HG03565 (cell line): ENCODE data around the gene APMAP.
A peak's percentile ranks its signal among the peaks of the same experiment; 100 is the strongest.

Source experiments
- ATAC-seq: cut with Tn5 transposase; IDR thresholded peaks from one replicate; pipeline ENCODE4 v1.9.1; 2021; ENCODE audit warnings: mild to moderate bottlenecking, moderate library complexity; ENCODE audit not compliant: unreplicated experiment

APMAP gene

GRCh38 chr20:24992487-24993205, at the start of gene APMAP:
TSS of gene APMAP (minus strand) at chr20:24992751. CDS start at chr20:24992688, 63 bp downstream.
- peak; percentile 90 for ATAC-seq

- ATAC-seq: no peak
These were observed 49.4 kb upstream of the APMAP start for GRCh38 chr20:25041813-25042530.

- ATAC-seq: no peak
These were observed 47.9 kb upstream of the APMAP start for GRCh38 chr20:25040438-25040831.

GRCh38 chr20:25039697-25040437, 47.3 kb upstream of the APMAP start:
- no peak for ATAC-seq

- no peak for ATAC-seq
These were observed 46.1 kb upstream of the APMAP start for GRCh38 chr20:25038591-25039015.

GRCh38 chr20:25038103-25038410, 45.5 kb upstream of the APMAP start:
- no peak for ATAC-seq

- ATAC-seq: no peak
These were observed 44.9 kb upstream of the APMAP start for GRCh38 chr20:25037288-25038102.

GRCh38 chr20:25036331-25036936, 43.9 kb upstream of the APMAP start:
- no peak for ATAC-seq

- ATAC-seq: no peak
These were observed 43.4 kb upstream of the APMAP start for GRCh38 chr20:25035921-25036320.

GRCh38 chr20:25033924-25034300, 41.4 kb upstream of the APMAP start:
- ATAC-seq: no peak

GRCh38 chr20:25033265-25033923, 40.8 kb upstream of the APMAP start:
- no peak for ATAC-seq

- ATAC-seq: no peak
These were observed 40.1 kb upstream of the APMAP start for GRCh38 chr20:25032478-25033264.

GRCh38 chr20:25032065-25032477, 39.5 kb upstream of the APMAP start:
- no peak for ATAC-seq

- ATAC-seq: no peak
These were observed 38.7 kb upstream of the APMAP start for GRCh38 chr20:25031241-25031640.

GRCh38 chr20:25030649-25031207, 38.2 kb upstream of the APMAP start:
- ATAC-seq: no peak

- no peak for ATAC-seq
These were observed 37.6 kb upstream of the APMAP start for GRCh38 chr20:25030007-25030648.

GRCh38 chr20:25025986-25026605, 33.5 kb upstream of the APMAP start:
- no peak for ATAC-seq
